Activated CD4-positive, alpha-beta T cell treated with anti-CD3 and anti-CD28 coated beads, Interleukin-2, amount 10 ng/mL, durations not matched to agents 7 days and 5 days (primary cell): Measurements from ENCODE around the gene ZNF614. TPM values are rescaled to one million over a fixed set of nuclear protein-coding genes. Genes with fewer than 3 reads are reported as not detected.
"Not testable (repeated sequence)": the region's sequence is repeated elsewhere in the genome, so short reads cannot be mapped to it uniquely, and the experiment has no call there.

Source experiments
- CTCF ChIA-PET: fragments of 350-600 bp; sonication (Branson Sonifier 250); formaldehyde crosslinking; loops from one replicate; lab custom pipeline; 2021; ENCODE audit warnings: antibody characterized with exemption; lab: Charles Lee
- POLR2A ChIA-PET: fragments of 350-600 bp; sonication (Branson Sonifier 250); formaldehyde crosslinking; loops from one replicate; lab custom pipeline; 2021; ENCODE audit warnings: antibody characterized with exemption; lab: Charles Lee
- DNase-seq: peaks from one replicate; pipeline ENCODE4 v3.0.0-alpha.2; 2020
- H3K27ac Mint-ChIP-seq: one replicate; pipeline ENCODE4 v1.8.0; 2021; ENCODE audit warnings: mild to moderate bottlenecking, moderate library complexity, mixed read lengths
- H3K27me3 Mint-ChIP-seq: one replicate; pipeline ENCODE4 v1.8.0; 2021; ENCODE audit warnings: mixed read lengths
- H3K36me3 Mint-ChIP-seq: one replicate; pipeline ENCODE4 v1.8.0; 2021; ENCODE audit warnings: low read depth, mixed read lengths
- H3K4me1 Mint-ChIP-seq: one replicate; pipeline ENCODE4 v1.8.0; 2021; ENCODE audit warnings: mixed read lengths
- H3K4me3 Mint-ChIP-seq: one replicate; pipeline ENCODE4 v1.8.0; 2021; ENCODE audit warnings: mild to moderate bottlenecking, moderate library complexity, mixed read lengths
- H3K9me3 Mint-ChIP-seq: one replicate; pipeline ENCODE4 v1.8.0; 2021; ENCODE audit warnings: mixed read lengths
- total RNA-seq, 2 experiments: library from RNA; stranded (reverse); gene quantifications; one replicate each; pipeline ENCODE4 v1.2.3, GENCODE V29; 2021

The ZNF614 gene
- total RNA-seq, 2 experiments from 2014 or later, result 9.0 to 9.9 TPM

- H3K4me1 Mint-ChIP-seq, result peaks cover 21% of the 10 kb centered on the region
- H3K27me3 Mint-ChIP-seq, DNase-seq, CTCF ChIA-PET, POLR2A ChIA-PET, H3K27ac Mint-ChIP-seq: not testable (repeated sequence)
- H3K4me3 Mint-ChIP-seq, result peak overlapping the region; percentile 85
- peaks cover 81% of the 10 kb centered on the region for H3K36me3 Mint-ChIP-seq
- H3K9me3 Mint-ChIP-seq, result peaks cover 59% of the 10 kb centered on the region
Observed at GRCh38 chr19:52026255-52026990, 1.8 kb downstream of the ZNF614 start.

- Mint-ChIP-seq H3K36me3 (peaks cover 84% of the 10 kb centered on the region), H3K9me3 (peaks cover 64% of the 10 kb centered on the region), H3K4me1 (peaks cover 20% of the 10 kb centered on the region)
- H3K27me3 Mint-ChIP-seq, POLR2A ChIA-PET, CTCF ChIA-PET, H3K4me3 Mint-ChIP-seq, H3K27ac Mint-ChIP-seq, DNase-seq: not testable (repeated sequence)
Observed at GRCh38 chr19:52024478-52024877, 3.7 kb downstream of the ZNF614 start.

- peaks cover 13% of the 10 kb centered on the region for H3K4me1 Mint-ChIP-seq
- ChIA-PET CTCF (no interaction called here), POLR2A (no interaction called here)
- no peaks in the 10 kb centered on the region for H3K27me3 Mint-ChIP-seq
- DNase-seq, result no peak
- peaks cover 96% of the 10 kb centered on the region for H3K36me3 Mint-ChIP-seq
- H3K27ac Mint-ChIP-seq, result no peak overlapping the region
- H3K9me3 Mint-ChIP-seq, result peaks cover 77% of the 10 kb centered on the region
- H3K4me3 Mint-ChIP-seq, result no peak overlapping the region
Observed at GRCh38 chr19:52022193-52022592, 6.0 kb downstream of the ZNF614 start.

GRCh38 chr19:52020506-52020905, 7.7 kb downstream of the ZNF614 start:
- DNase-seq, result no peak
- CTCF ChIA-PET, result no interaction called here
- Mint-ChIP-seq H3K27me3 (no peaks in the 10 kb centered on the region), H3K4me1 (peaks cover 2% of the 10 kb centered on the region), H3K9me3 (peaks cover 76% of the 10 kb centered on the region), H3K36me3 (peaks cover 96% of the 10 kb centered on the region), H3K27ac (no peak overlapping the region), H3K4me3 (no peak overlapping the region)
- POLR2A ChIA-PET, result no interaction called here

- Mint-ChIP-seq H3K36me3 (peaks cover 66% of the 10 kb centered on the region), H3K27me3 (no peaks in the 10 kb centered on the region), H3K4me1 (peaks cover 20% of the 10 kb centered on the region), H3K27ac (no peak overlapping the region), H3K4me3 (no peak overlapping the region), H3K9me3 (peaks cover 40% of the 10 kb centered on the region)
- CTCF ChIA-PET, result no interaction called here
- DNase-seq, result no peak
- POLR2A ChIA-PET, result no interaction called here
Observed at GRCh38 chr19:52010674-52011073, 17.5 kb downstream of the ZNF614 start.

GRCh38 chr19:52007806-52008557, 20.2 kb downstream of the ZNF614 start, which contains the start of gene ZNF615:
ZNF615 (minus strand) TSS chr19:52008211; CDS start chr19:52003711, 4,500 bp downstream.
- Mint-ChIP-seq H3K4me1 (peaks cover 20% of the 10 kb centered on the region), H3K36me3 (peaks cover 66% of the 10 kb centered on the region), H3K27ac (peak within 1 kb of the TSS; percentile 99), H3K27me3 (no peaks in the 10 kb centered on the region), H3K4me3 (peak within 1 kb of the TSS; percentile 96), H3K9me3 (peaks cover 42% of the 10 kb centered on the region)
- DNase-seq, result peak; percentile 87
- CTCF ChIA-PET, result interaction anchor here (0.5 kb wide), 1 partner anchor 10 kb away, joined by 4 read pairs; no protein-coding TSS in a partner anchor
- POLR2A ChIA-PET, result no interaction called here

GRCh38 chr19:52007451-52007805, 20.8 kb downstream of the ZNF614 start:
- Mint-ChIP-seq H3K27ac (peak overlapping the region; percentile 99), H3K4me3 (peak overlapping the region; percentile 96), H3K27me3 (no peaks in the 10 kb centered on the region), H3K9me3 (peaks cover 37% of the 10 kb centered on the region), H3K4me1 (peaks cover 20% of the 10 kb centered on the region), H3K36me3 (peaks cover 62% of the 10 kb centered on the region)
- CTCF ChIA-PET, result no interaction called here
- POLR2A ChIA-PET, result no interaction called here
- no peak for DNase-seq

GRCh38 chr19:51994048-51994644, 34.0 kb downstream of the ZNF614 start:
- Mint-ChIP-seq H3K27ac (no peak overlapping the region), H3K36me3 (peaks cover 68% of the 10 kb centered on the region), H3K9me3 (peaks cover 63% of the 10 kb centered on the region), H3K4me3 (no peak overlapping the region), H3K27me3 (no peaks in the 10 kb centered on the region), H3K4me1 (no peaks in the 10 kb centered on the region)
- DNase-seq, result no peak
- CTCF ChIA-PET, result interaction anchor here (1.0 kb wide), 1 partner anchor 11 kb away, joined by 3 read pairs; no protein-coding TSS in a partner anchor
- POLR2A ChIA-PET, result no interaction called here

GRCh38 chr19:51993422-51993821, 34.8 kb downstream of the ZNF614 start:
- peaks cover 68% of the 10 kb centered on the region for H3K9me3 Mint-ChIP-seq

GRCh38 chr19:51986309-51987291, 41.6 kb downstream of the ZNF614 start, which contains the start of gene ZNF350:
ZNF350 (minus strand) TSS chr19:51986840; CDS start chr19:51974360, 12,480 bp downstream.
- peaks cover 57% of the 10 kb centered on the region for H3K9me3 Mint-ChIP-seq
- H3K4me3 Mint-ChIP-seq, result peak within 1 kb of the TSS; percentile 98
- peak within 1 kb of the TSS; percentile 97 for H3K27ac Mint-ChIP-seq
- peaks cover 15% of the 10 kb centered on the region for H3K4me1 Mint-ChIP-seq
- H3K27me3 Mint-ChIP-seq, result no peaks in the 10 kb centered on the region
- peaks cover 60% of the 10 kb centered on the region for H3K36me3 Mint-ChIP-seq
- ChIA-PET POLR2A (no interaction called here), CTCF (no interaction called here)
- peak; percentile 95 for DNase-seq

More at GRCh38 chr19:51993422-51993821, 34.8 kb downstream of the ZNF614 start:
- CTCF ChIA-PET, result no interaction called here
- DNase-seq, result no peak
- no peaks in the 10 kb centered on the region for H3K27me3 Mint-ChIP-seq
- H3K4me3 Mint-ChIP-seq, result no peak overlapping the region
- peaks cover 66% of the 10 kb centered on the region for H3K36me3 Mint-ChIP-seq
- H3K4me1 Mint-ChIP-seq, result peaks cover 3% of the 10 kb centered on the region
- H3K27ac Mint-ChIP-seq, result no peak overlapping the region
- POLR2A ChIA-PET, result no interaction called here

GRCh38 chr19:51983361-51983760, 44.8 kb downstream of the ZNF614 start:
- Mint-ChIP-seq H3K9me3 (peaks cover 68% of the 10 kb centered on the region), H3K4me3 (no peak overlapping the region), H3K4me1 (peaks cover 14% of the 10 kb centered on the region), H3K27me3 (no peaks in the 10 kb centered on the region), H3K36me3 (peaks cover 79% of the 10 kb centered on the region), H3K27ac (no peak overlapping the region)
- DNase-seq, result no peak
- CTCF ChIA-PET, result no interaction called here
- POLR2A ChIA-PET, result no interaction called here

- Mint-ChIP-seq H3K36me3 (peaks cover 81% of the 10 kb centered on the region), H3K9me3 (peaks cover 75% of the 10 kb centered on the region)
- H3K4me1 Mint-ChIP-seq, CTCF ChIA-PET, H3K27me3 Mint-ChIP-seq, POLR2A ChIA-PET, DNase-seq, H3K27ac Mint-ChIP-seq, H3K4me3 Mint-ChIP-seq: not testable (repeated sequence)
Observed at GRCh38 chr19:51980926-51981325, 47.3 kb downstream of the ZNF614 start.
